ENCODE results near the gene BAHCC1. TPM values are rescaled to one million over a fixed set of nuclear protein-coding genes. Genes with fewer than 3 reads are reported as not detected.
A peak's percentile ranks its signal among the peaks of the same experiment; 100 is the strongest.

Gene BAHCC1
- total RNA-seq, 2 donors from 2014 or later = 0.52 to 0.84 TPM

- Mint-ChIP-seq H3K36me3 (no peaks in the 10 kb centered on the region), H3K27ac (no peak overlapping the region), H3K4me3 (no peak overlapping the region), H3K4me1 (ENCODE audit: low read depth in 2 of 2) (peaks cover 0 to 6% of the 10 kb centered on the region in 2 donors), H3K27me3 (peaks cover 6 to 7% of the 10 kb centered on the region in 2 donors), H3K9me3 (no peaks in the 10 kb centered on the region)
- DNase-seq (ENCODE audit: low spot score) (no peak), ATAC-seq (peak; percentile 1 to 39)
Observed at GRCh38 chr17:81488276-81488860, 93.1 kb downstream of the BAHCC1 start.

GRCh38 chr17:81489012-81489997 lies 94.0 kb downstream of the BAHCC1 start:
- Mint-ChIP-seq H3K27me3 (peaks cover 7% of the 10 kb centered on the region in 2 donors), H3K4me1 (ENCODE audit: low read depth in 2 of 2) (peaks cover 0 to 6% of the 10 kb centered on the region in 2 donors), H3K36me3 (no peaks in the 10 kb centered on the region), H3K4me3 (peak overlapping the region; percentile 47), H3K27ac (peak overlapping the region; percentile 16 to 19), H3K9me3 (no peaks in the 10 kb centered on the region)
- DNase-seq (ENCODE audit: low spot score) (no peak), ATAC-seq (no peak)

- Mint-ChIP-seq H3K36me3 (no peaks in the 10 kb centered on the region), H3K9me3 (no peaks in the 10 kb centered on the region), H3K4me1 (ENCODE audit: low read depth in 2 of 2) (peaks cover 0 to 8% of the 10 kb centered on the region in 2 donors), H3K4me3 (peak overlapping the region; percentile 47), H3K27me3 (peaks cover 7 to 11% of the 10 kb centered on the region in 2 donors), H3K27ac (peak overlapping the region; percentile 16 to 19)
- DNase-seq (ENCODE audit: low spot score) (no peak), ATAC-seq (no peak)
Observed at GRCh38 chr17:81489998-81490992, 95.0 kb downstream of the BAHCC1 start.

- Mint-ChIP-seq H3K4me1 (ENCODE audit: low read depth in 2 of 2) (peaks cover 0 to 7% of the 10 kb centered on the region in 2 donors), H3K27ac (no peak overlapping the region), H3K27me3 (peaks cover 3 to 10% of the 10 kb centered on the region in 2 donors), H3K9me3 (no peaks in the 10 kb centered on the region), H3K4me3 (no peak overlapping the region), H3K36me3 (no peaks in the 10 kb centered on the region)
- ATAC-seq (no peak), DNase-seq (ENCODE audit: low spot score) (no peak)
Observed at GRCh38 chr17:81491181-81491581, 95.9 kb downstream of the BAHCC1 start.

- peaks cover 0 to 8% of the 10 kb centered on the region in 2 donors for H3K27me3 Mint-ChIP-seq
- no peak for ATAC-seq
- peaks cover 0 to 6% of the 10 kb centered on the region in 2 donors for H3K4me1 Mint-ChIP-seq (ENCODE audit: low read depth in 2 of 2)
- no peak overlapping the region for H3K4me3 Mint-ChIP-seq
- no peak overlapping the region for H3K27ac Mint-ChIP-seq
- H3K9me3 Mint-ChIP-seq = no peaks in the 10 kb centered on the region
- no peaks in the 10 kb centered on the region for H3K36me3 Mint-ChIP-seq
- DNase-seq (ENCODE audit: low spot score) = no peak
Observed at GRCh38 chr17:81491761-81492160, 96.5 kb downstream of the BAHCC1 start.

DNA sequence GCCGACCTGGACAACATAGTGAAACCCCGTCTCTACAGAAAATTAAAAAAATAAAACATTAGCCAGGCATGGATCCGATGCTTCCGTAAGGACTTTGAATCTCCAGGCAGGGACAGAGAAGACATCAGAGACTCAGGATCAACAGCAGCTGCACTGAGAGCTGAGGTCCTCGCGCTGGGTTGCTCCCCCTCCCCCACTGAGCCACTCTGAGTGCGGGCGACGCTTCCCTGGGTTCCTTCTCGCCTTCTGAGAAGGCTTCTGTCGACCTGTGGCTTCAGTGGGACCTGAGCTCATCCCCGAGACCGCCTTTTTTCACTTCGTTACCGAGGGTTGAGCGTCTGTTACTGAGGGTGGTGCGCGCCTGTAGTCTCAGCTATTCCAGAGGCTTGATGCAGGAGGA lies 96.9 kb downstream of the BAHCC1 start:
- Mint-ChIP-seq H3K4me3 (no peak overlapping the region), H3K4me1 (ENCODE audit: low read depth in 2 of 2) (peaks cover 0 to 6% of the 10 kb centered on the region in 2 donors), H3K36me3 (no peaks in the 10 kb centered on the region), H3K9me3 (no peaks in the 10 kb centered on the region), H3K27me3 (peaks cover 0 to 8% of the 10 kb centered on the region in 2 donors), H3K27ac (no peak overlapping the region)
- no peak for ATAC-seq
- no peak for DNase-seq (ENCODE audit: low spot score)

DNA sequence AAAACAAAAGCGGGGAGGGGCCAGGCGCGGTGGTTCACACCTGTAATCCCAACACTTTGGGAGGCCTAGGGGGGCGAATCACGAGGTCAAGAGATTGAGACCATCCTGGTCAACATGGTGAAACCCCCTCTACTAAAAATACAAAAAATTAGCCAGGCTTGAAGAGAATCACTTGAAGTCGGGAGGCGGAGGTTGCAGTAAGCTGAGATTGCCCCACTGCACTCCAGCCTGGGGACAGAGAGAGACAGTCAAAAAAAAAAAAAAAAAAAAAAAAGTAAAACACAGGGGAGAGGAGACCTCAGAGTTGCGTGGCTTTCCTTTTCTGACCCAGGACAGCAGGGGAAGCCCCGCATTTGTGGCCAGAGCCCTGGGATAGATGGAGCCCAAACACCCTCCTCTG lies 97.4 kb downstream of the BAHCC1 start:
- ATAC-seq (no peak), DNase-seq (ENCODE audit: low spot score) (no peak)
- no peak overlapping the region for H3K4me3 Mint-ChIP-seq
- peaks cover 0 to 8% of the 10 kb centered on the region in 2 donors for H3K27me3 Mint-ChIP-seq
- no peaks in the 10 kb centered on the region for H3K36me3 Mint-ChIP-seq
- no peak overlapping the region for H3K27ac Mint-ChIP-seq
- peaks cover 0 to 6% of the 10 kb centered on the region in 2 donors for H3K4me1 Mint-ChIP-seq (ENCODE audit: low read depth in 2 of 2)
- no peaks in the 10 kb centered on the region for H3K9me3 Mint-ChIP-seq

- no peaks in the 10 kb centered on the region for H3K36me3 Mint-ChIP-seq
- peaks cover 0 to 8% of the 10 kb centered on the region in 2 donors for H3K27me3 Mint-ChIP-seq
- no peak overlapping the region for H3K4me3 Mint-ChIP-seq
- no peak for DNase-seq (ENCODE audit: low spot score)
- ATAC-seq = no peak
- no peaks in the 10 kb centered on the region for H3K9me3 Mint-ChIP-seq
- H3K4me1 Mint-ChIP-seq (ENCODE audit: low read depth in 2 of 2) = peaks cover 0 to 6% of the 10 kb centered on the region in 2 donors
- H3K27ac Mint-ChIP-seq = no peak overlapping the region
Observed at GRCh38 chr17:81493198-81494038, 98.2 kb downstream of the BAHCC1 start.

GRCh38 chr17:81494626-81495377 lies 99.5 kb downstream of the BAHCC1 start:
- DNase-seq (ENCODE audit: low spot score) (no peak), ATAC-seq (no peak)
- Mint-ChIP-seq H3K27me3 (peaks cover 0 to 5% of the 10 kb centered on the region in 2 donors), H3K9me3 (no peaks in the 10 kb centered on the region), H3K4me1 (ENCODE audit: low read depth in 2 of 2) (peaks cover 0 to 2% of the 10 kb centered on the region in 2 donors), H3K36me3 (no peaks in the 10 kb centered on the region), H3K27ac (no peak overlapping the region), H3K4me3 (no peak overlapping the region)

- no peaks in the 10 kb centered on the region for H3K9me3 Mint-ChIP-seq
- H3K4me1 Mint-ChIP-seq (ENCODE audit: low read depth in 2 of 2) = peaks cover 0 to 2% of the 10 kb centered on the region in 2 donors
- H3K27ac Mint-ChIP-seq = no peak overlapping the region
- no peak for DNase-seq (ENCODE audit: low spot score)
- H3K4me3 Mint-ChIP-seq = no peak overlapping the region
- ATAC-seq = peak; percentile 47 to 52
- peaks cover 0 to 5% of the 10 kb centered on the region in 2 donors for H3K27me3 Mint-ChIP-seq
- H3K36me3 Mint-ChIP-seq = no peaks in the 10 kb centered on the region
Observed at GRCh38 chr17:81498953-81499600, 103.8 kb downstream of the BAHCC1 start.

DNA sequence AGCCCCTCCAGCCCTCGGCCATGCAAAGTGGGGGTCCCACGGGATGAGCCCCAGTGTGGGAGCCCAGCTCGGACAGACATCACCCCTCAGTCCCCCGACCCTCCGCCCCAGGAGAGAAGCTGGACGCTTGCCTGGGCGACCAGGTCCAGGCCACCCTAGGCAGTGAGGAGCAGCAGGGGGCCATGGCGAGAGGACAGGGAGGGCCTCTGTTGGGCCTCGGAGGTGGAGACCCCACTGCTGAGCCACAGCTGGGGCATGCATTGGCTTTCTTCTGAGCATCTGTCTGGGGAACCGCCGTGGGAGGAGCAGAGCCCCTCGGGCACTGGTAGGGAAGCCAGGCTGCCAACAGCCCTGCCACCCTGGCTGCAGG lies 104.3 kb downstream of the BAHCC1 start:
- H3K27me3 Mint-ChIP-seq = peaks cover 0 to 2% of the 10 kb centered on the region in 2 donors
- H3K27ac Mint-ChIP-seq = no peak overlapping the region
- H3K4me1 Mint-ChIP-seq (ENCODE audit: low read depth in 2 of 2) = peaks cover 0 to 1% of the 10 kb centered on the region in 2 donors
- no peak for DNase-seq (ENCODE audit: low spot score)
- peak in 1 of 2 donors; percentile 17 for ATAC-seq
- no peaks in the 10 kb centered on the region for H3K36me3 Mint-ChIP-seq
- no peaks in the 10 kb centered on the region for H3K9me3 Mint-ChIP-seq
- no peak overlapping the region for H3K4me3 Mint-ChIP-seq

DNA sequence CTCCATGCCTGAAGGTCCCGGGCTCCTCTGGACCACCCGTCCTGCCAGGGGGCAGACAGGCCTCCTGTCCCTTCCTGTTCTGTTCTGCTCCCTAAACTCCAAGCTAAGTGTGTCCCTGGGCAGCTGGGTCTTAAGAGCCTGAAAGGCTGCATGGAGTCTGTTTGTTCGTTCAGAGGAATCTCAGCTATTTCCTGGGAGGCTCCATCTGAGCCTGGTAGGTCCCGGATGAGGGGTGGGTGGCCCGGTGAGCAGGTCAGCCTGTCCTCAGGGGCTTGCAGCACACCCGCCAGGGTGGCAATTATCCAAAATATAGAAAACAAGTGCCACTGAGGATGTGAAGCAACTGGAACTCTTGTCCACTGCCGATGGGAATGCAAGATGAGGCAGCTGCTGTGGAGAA lies 104.8 kb downstream of the BAHCC1 start:
- Mint-ChIP-seq H3K9me3 (no peaks in the 10 kb centered on the region), H3K27ac (no peak overlapping the region)
- no peak for DNase-seq (ENCODE audit: low spot score)

More for the DNA sequence above, 104.8 kb downstream of the BAHCC1 start:
- Mint-ChIP-seq H3K27me3 (no peaks in the 10 kb centered on the region), H3K4me1 (ENCODE audit: low read depth in 2 of 2) (no peaks in the 10 kb centered on the region), H3K36me3 (no peaks in the 10 kb centered on the region), H3K4me3 (no peak overlapping the region)
- ATAC-seq = no peak

Measured in natural killer cell treated with Interleukin-12 subunit alpha and Interleukin-12 subunit beta and Interleukin-15 and Interleukin-18, amount 100 ng/mL, for 72 hours (primary cell).